ENCODE results near the gene MLIP. TPM values are rescaled to one million over a fixed set of nuclear protein-coding genes. Genes with fewer than 3 reads are reported as not detected.
"Not testable (repeated sequence)": the region's sequence is repeated elsewhere in the genome, so short reads cannot be mapped to it uniquely, and the experiment has no call there.

MLIP gene
- total RNA-seq, 4 donors from 2014 or later = 0.64 to 4.0 TPM; not detected in 2

- intact Hi-C loops (cut with DNase I; ENCODE audit: low total_unique reads) = no loop called here
- WGBS, 2 donors (ENCODE audit: low coverage in 1 of 2) = 91 to 100% methylated on average over 1 of the region's 1 CpG
- Histone ChIP-seq H3K27ac (no peak overlapping the region), H3K4me1 (no peaks in the 10 kb centered on the region), H3K27me3 (no peaks in the 10 kb centered on the region), H3K36me3 (no peaks in the 10 kb centered on the region), H3K9me3 (no peaks in the 10 kb centered on the region), H3K4me3 (no peak overlapping the region)
- DNase-seq = no peak
- TF ChIP-seq POLR2AphosphoS5 (IDR thresholded peaks at IDR 0.05) (no peak), EP300 (IDR thresholded peaks at IDR 0.05; ENCODE audit: low read depth) (no peak), POLR2A (IDR thresholded peaks at IDR 0.05) (no peak), CTCF (IDR thresholded peaks at IDR 0.05) (no peak)
- in situ Hi-C loops (cut with MboI; ENCODE audit: low pct_ligation_motif_present in 1 of 4, low pct_unique_long_range_greater_than_20kb in 1 of 4, low sequenced_read_pairs in 3 of 4) = no loop called here
Measured at GRCh38 chr6:54248994-54249393, 137.8 kb downstream of the MLIP start.

- H3K27me3 ChIP-seq; H3K9me3 ChIP-seq; intact Hi-C loops (cut with DNase I; ENCODE audit: low total_unique reads); H3K27ac ChIP-seq; H3K36me3 ChIP-seq; DNase-seq; H3K4me1 ChIP-seq; H3K4me3 ChIP-seq: not testable (repeated sequence)
- 75 to 90% methylated on average over 1 to 2 of the region's 2 CpGs for WGBS, 2 donors (ENCODE audit: low coverage in 1 of 2)
- in situ Hi-C loops (cut with MboI; ENCODE audit: low pct_ligation_motif_present in 1 of 4, low pct_unique_long_range_greater_than_20kb in 1 of 4, low sequenced_read_pairs in 3 of 4) = loop anchor here in 2 of 4 donors (25.0 kb wide), 1 partner anchor 263 kb away; no protein-coding TSS in a partner anchor
Measured at GRCh38 chr6:54249812-54250211, 138.6 kb downstream of the MLIP start.

GRCh38 chr6:54252496-54252895 is 141.3 kb downstream of the MLIP start:
- no peak for DNase-seq
- in situ Hi-C loops (cut with MboI; ENCODE audit: low pct_ligation_motif_present in 1 of 4, low pct_unique_long_range_greater_than_20kb in 1 of 4, low sequenced_read_pairs in 3 of 4) (loop anchor here in 2 of 4 donors (25.0 kb wide), 1 partner anchor 265 kb away; no protein-coding TSS in a partner anchor), intact Hi-C loops (cut with DNase I; ENCODE audit: low total_unique reads) (no loop called here)

GRCh38 chr6:54252916-54253315 is 141.7 kb downstream of the MLIP start:
- intact Hi-C loops (cut with DNase I; ENCODE audit: low total_unique reads) (no loop called here), in situ Hi-C loops (cut with MboI; ENCODE audit: low pct_ligation_motif_present in 1 of 4, low pct_unique_long_range_greater_than_20kb in 1 of 4, low sequenced_read_pairs in 3 of 4) (loop anchor here in 2 of 4 donors (25.0 kb wide), 1 partner anchor 266 kb away; no protein-coding TSS in a partner anchor)
- DNase-seq = no peak
- H3K4me1 ChIP-seq = peaks cover 0 to 7% (median 2%) of the 10 kb centered on the region in 4 donors
- H3K4me3 ChIP-seq = no peak overlapping the region
- TF ChIP-seq POLR2AphosphoS5 (IDR thresholded peaks at IDR 0.05) (no peak), EP300 (IDR thresholded peaks at IDR 0.05; ENCODE audit: low read depth) (no peak), CTCF (IDR thresholded peaks at IDR 0.05) (no peak), POLR2A (IDR thresholded peaks at IDR 0.05) (no peak)
- H3K9me3 ChIP-seq = no peaks in the 10 kb centered on the region
- H3K27me3 ChIP-seq = no peaks in the 10 kb centered on the region
- 85 to 91% methylated on average over 4 of the region's 4 CpGs for WGBS, 2 donors (ENCODE audit: low coverage in 1 of 2)
- H3K27ac ChIP-seq = no peak overlapping the region
- H3K36me3 ChIP-seq = no peaks in the 10 kb centered on the region

More at GRCh38 chr6:54252496-54252895, 141.3 kb downstream of the MLIP start:
- no peaks in the 10 kb centered on the region for H3K27me3 ChIP-seq
- no peak overlapping the region for H3K4me3 ChIP-seq
- no peaks in the 10 kb centered on the region for H3K36me3 ChIP-seq
- 73 to 92% methylated on average over 1 of the region's 1 CpG for WGBS, 2 donors (ENCODE audit: low coverage in 1 of 2)
- TF ChIP-seq EP300 (IDR thresholded peaks at IDR 0.05; ENCODE audit: low read depth) (no peak), POLR2A (IDR thresholded peaks at IDR 0.05) (no peak), CTCF (IDR thresholded peaks at IDR 0.05) (no peak), POLR2AphosphoS5 (IDR thresholded peaks at IDR 0.05) (no peak)
- H3K27ac ChIP-seq = no peak overlapping the region
- H3K4me1 ChIP-seq = peaks cover 0 to 7% (median 2%) of the 10 kb centered on the region in 4 donors
- no peaks in the 10 kb centered on the region for H3K9me3 ChIP-seq

- 78% methylated on average over 2 of the region's 2 CpGs; no CpG with 5 or more reads in 1 of the 2 donors for WGBS, 2 donors (ENCODE audit: low coverage in 1 of 2)
- intact Hi-C loops (cut with DNase I; ENCODE audit: low total_unique reads) = no loop called here
- in situ Hi-C loops (cut with MboI; ENCODE audit: low pct_ligation_motif_present in 1 of 4, low pct_unique_long_range_greater_than_20kb in 1 of 4, low sequenced_read_pairs in 3 of 4) = loop anchor here in 2 of 4 donors (25.0 kb wide), 1 partner anchor 268 kb away; no protein-coding TSS in a partner anchor
Measured at GRCh38 chr6:54254886-54255285, 143.6 kb downstream of the MLIP start.

More at GRCh38 chr6:54254886-54255285, 143.6 kb downstream of the MLIP start:
- no peaks in the 10 kb centered on the region for H3K9me3 ChIP-seq
- no peak for TF ChIP-seq POLR2AphosphoS5 (IDR thresholded peaks at IDR 0.05)
- TF ChIP-seq EP300 (IDR thresholded peaks at IDR 0.05; ENCODE audit: low read depth) = no peak
- no peak for TF ChIP-seq POLR2A (IDR thresholded peaks at IDR 0.05)
- TF ChIP-seq CTCF (IDR thresholded peaks at IDR 0.05) = no peak
- no peak overlapping the region for H3K27ac ChIP-seq
- DNase-seq = no peak
- H3K4me3 ChIP-seq = no peak overlapping the region
- H3K4me1 ChIP-seq = peaks cover 0 to 7% (median 2%) of the 10 kb centered on the region in 4 donors
- no peaks in the 10 kb centered on the region for H3K36me3 ChIP-seq
- H3K27me3 ChIP-seq = no peaks in the 10 kb centered on the region
